ENCODE data around the gene SHANK3. TPM values are rescaled to one million over a fixed set of nuclear protein-coding genes. Genes with fewer than 3 reads are reported as not detected.

SHANK3 gene
- total and polyA plus RNA-seq, 2 donors (not counting 3 experiments of a cell fraction or from before 2014, with no cell fraction given) = 26.1 to 158 TPM

- Histone ChIP-seq H2AFZ (ENCODE audit: low read depth, low read length) (no peak overlapping the region), H3K79me2 (ENCODE audit: control insufficient read depth, insufficient read depth, low read length) (peaks cover 79% of the 10 kb centered on the region), H3K9ac (replicated peaks; ENCODE audit: extremely low read depth, insufficient read depth, low read length) (no peak overlapping the region), H3K4me1 (ENCODE audit: control insufficient read depth, extremely low read depth, insufficient read depth, low read length) (peaks cover 8% of the 10 kb centered on the region), H3K9me3 (replicated peaks; ENCODE audit: control insufficient read depth, insufficient read depth, low read length) (no peaks in the 10 kb centered on the region), H3K36me3 (ENCODE audit: control insufficient read depth in 2 of 2, extremely low read depth in 1 of 2, insufficient read depth in 2 of 2, low read length in 2 of 2) (peaks cover 40 to 82% of the 10 kb centered on the region in 2 experiments), H3K9me1 (replicated peaks; ENCODE audit: control insufficient read depth, extremely low read depth, insufficient read depth, low read length) (no peaks in the 10 kb centered on the region), H3K4me2 (ENCODE audit: insufficient read depth, low read length) (no peak overlapping the region), H3K27ac (ENCODE audit: insufficient read depth, low read depth, low read length) (no peak overlapping the region), H3K27me3 (ENCODE audit: control insufficient read depth in 2 of 2, insufficient read depth in 2 of 2, low read length in 2 of 2) (no peaks in the 10 kb centered on the region), H4K20me1 (replicated peaks; ENCODE audit: control insufficient read depth, extremely low read depth, insufficient read depth, low read length) (no peaks in the 10 kb centered on the region), H3K4me3 (replicated peaks in 1 of 3; ENCODE audit: insufficient read depth in 1 of 3, low read depth in 1 of 3, low read length in 3 of 3) (no peak overlapping the region)
- dilution Hi-C loops (cut with MboI; ENCODE audit: extremely low pct_ligation_motif_present, low sequenced_read_pairs) = no loop called here
- no peak for FAIRE-seq
- POLR2A ChIA-PET = interaction anchor here (0.8 kb wide), 1 partner anchor 28 kb away, joined by 3 read pairs; the partner anchor contains the start of gene SHANK3
- TF ChIP-seq POLR2AphosphoS5 (IDR thresholded peaks at IDR 0.05; ENCODE audit: insufficient read depth, low read depth, low read length) (no peak), EZH2 (IDR thresholded peaks at IDR 0.05; ENCODE audit: borderline replicate concordance, low read depth, low read length, severe bottlenecking) (no peak), JUN (IDR thresholded peaks at IDR 0.05; ENCODE audit: borderline replicate concordance, insufficient read depth, insufficient read length, low read depth) (no peak), MYC (IDR thresholded peaks at IDR 0.05; ENCODE audit: low read depth, low read length) (no peak), CTCF (IDR thresholded peaks at IDR 0.05; ENCODE audit: extremely low read depth in 1 of 2, insufficient read depth in 1 of 2, low read depth in 1 of 2, low read length in 2 of 2) (no peak), GATA2 (IDR thresholded peaks at IDR 0.05; ENCODE audit: insufficient read depth, insufficient read length, low read depth, low read length) (no peak)
- CTCF ChIA-PET = no interaction called here
- DNase-seq (ENCODE audit: low read depth, low spot score) = no peak
- BruUV-seq (replicated peaks) = no TSS peak
- intact Hi-C loops (cut with micrococcal nuclease) = no loop called here
Observed at GRCh38 chr22:50701076-50701419, 28.4 kb downstream of the SHANK3 start.

All from endothelial cell of umbilical vein (primary cell).